ENCODE measurements around the gene TDP2. TPM values are rescaled to one million over a fixed set of nuclear protein-coding genes. Genes with fewer than 3 reads are reported as not detected.

The TDP2 gene
- polyA plus RNA-seq, 1 experiment = 46.6 TPM

Other genes with a start within 250 kb of the TDP2 start
- 0.04 TPM in 1 of 2 replicates, not detected in the other for gene GPLD1, start 177.3 kb downstream of the TDP2 start, polyA plus RNA-seq (2011; rRNA removed)
- 0.11 and 0.35 TPM in 2 replicates for gene ALDH5A1, start 171.9 kb downstream of the TDP2 start, polyA plus RNA-seq (2011; rRNA removed)
- 0.01 TPM in 1 of 2 replicates, not detected in the other for gene KIAA0319, start 20.7 kb downstream of the TDP2 start, polyA plus RNA-seq (2011; rRNA removed)
- 43.8 and 50.3 TPM in 2 replicates for gene ACOT13, start 178 bp upstream of the TDP2 start, polyA plus RNA-seq (2011; rRNA removed)
- 76.4 and 111 TPM in 2 replicates for gene C6orf62, start 52.3 kb upstream of the TDP2 start, polyA plus RNA-seq (2011; rRNA removed)
- gene GMNN, start 108.0 kb upstream of the TDP2 start, polyA plus RNA-seq (2011; rRNA removed) = 17.4 and 22.0 TPM in 2 replicates
- gene ARMH2, start 132.0 kb upstream of the TDP2 start, polyA plus RNA-seq (2011; rRNA removed) = not detected in 2 replicates